SK-N-MC (cell line): ENCODE results near the gene PPP6R2.

Experiments used
- EZH2 ChIP-seq: fragments of 200-600 bp; sonication (generic); IDR thresholded peaks from one replicate; pipeline ENCODE4 v1.6.1; 2017; ENCODE audit warnings: antibody characterized with exemption
- POLR2AphosphoS5 ChIP-seq: IDR thresholded peaks from 2 replicates; pipeline ENCODE4 v1.6.1; 2012; ENCODE audit warnings: mild to moderate bottlenecking, low read depth, low read length, borderline replicate concordance

DNA sequence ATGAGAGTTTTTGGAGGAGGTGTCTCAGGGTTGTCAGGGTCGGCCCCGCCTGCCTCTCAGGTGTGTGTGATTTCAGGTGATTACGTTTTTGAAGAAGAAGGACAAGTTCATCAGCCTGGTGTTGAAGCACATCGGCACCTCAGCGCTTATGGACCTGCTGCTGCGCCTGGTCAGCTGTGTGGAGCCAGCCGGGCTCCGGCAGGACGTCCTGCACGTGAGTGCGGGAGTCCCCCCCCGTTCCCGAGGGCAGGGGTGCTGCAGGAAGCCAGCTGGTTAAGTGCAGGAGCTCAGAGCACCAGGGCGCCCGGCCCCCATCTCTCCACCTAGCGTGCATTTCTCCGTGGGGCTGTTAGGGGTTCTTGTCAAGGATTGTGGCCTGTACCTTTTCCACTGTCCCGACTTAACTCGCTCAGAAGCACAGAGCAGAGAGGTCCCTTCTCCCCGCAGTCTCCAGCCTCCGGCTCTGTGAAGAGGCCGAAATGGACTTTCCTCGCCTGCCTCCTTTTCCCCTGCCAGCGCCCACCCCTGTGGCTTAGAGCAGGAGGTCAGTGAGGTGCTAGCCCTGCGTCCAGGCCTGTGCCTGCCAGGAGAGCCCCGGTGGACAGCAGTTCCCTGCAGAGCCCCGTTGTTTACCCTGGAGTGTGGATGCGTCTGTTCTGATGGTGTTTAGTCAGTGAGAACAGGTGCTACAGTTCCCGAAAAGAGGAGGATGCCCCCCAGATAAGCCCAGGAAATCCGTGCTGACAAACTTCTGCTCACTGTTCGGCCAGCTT is 71.5 kb downstream of the PPP6R2 start:
- no peak for TF ChIP-seq EZH2
- TF ChIP-seq POLR2AphosphoS5: no peak
